CD4-positive, alpha-beta T cell (primary cell): Measurements from ENCODE around the gene TNS4. TPM values are rescaled to one million over a fixed set of nuclear protein-coding genes. Genes with fewer than 3 reads are reported as not detected.

Experiments
- ATAC-seq: fragments of 200-7000 bp; cut with Tn5 transposase; one replicate; pipeline ENCODE4 v1.10.0; 2022; ENCODE audit warnings: mild to moderate bottlenecking; ENCODE audit not compliant: poor library complexity
- CTCF ChIA-PET: fragments of 350-600 bp; sonication (Branson Sonifier 250); formaldehyde crosslinking; loops from one replicate; lab custom pipeline; 2021; ENCODE audit warnings: antibody characterized with exemption, inconsistent platforms; lab: Charles Lee
- POLR2A ChIA-PET: fragments of 350-600 bp; sonication (Branson Sonifier 250); formaldehyde crosslinking; loops from one replicate; lab custom pipeline; 2021; ENCODE audit warnings: antibody characterized with exemption, inconsistent platforms; lab: Charles Lee
- DNase-seq, 14 experiments: peaks; one replicate each; pipeline ENCODE4 v3.0.0-alpha.2; 2013 to 2020; ENCODE audit warnings: mixed read lengths in 2 of 14
- H3K27ac ChIP-seq, 2 donors: one replicate each; pipeline versions ENCODE4 v1.5.1 to v1.7.0; 2013; ENCODE audit warnings: low read length in 2 of 2, low read depth in 1 of 2, mild to moderate bottlenecking in 1 of 2
- H3K27me3 ChIP-seq, 2 experiments: 1 replicate in 1 of 2; 2 replicates in 1 of 2; pipeline versions ENCODE4 v1.6.1 to v1.7.0; 2013; ENCODE audit warnings: low read length in 2 of 2, control low read depth in 1 of 2, mild to moderate bottlenecking in 1 of 2, moderate library complexity in 1 of 2; ENCODE audit not compliant: insufficient read depth in 2 of 2, control insufficient read depth in 1 of 2
- H3K36me3 ChIP-seq: one replicate; pipeline ENCODE4 v1.6.1; 2013; ENCODE audit warnings: low read length, control low read depth; ENCODE audit not compliant: insufficient read depth
- H3K4me1 ChIP-seq: one replicate; pipeline ENCODE4 v1.6.1; 2013; ENCODE audit warnings: low read length, control low read depth; ENCODE audit not compliant: insufficient read depth
- H3K4me3 ChIP-seq: one replicate; pipeline ENCODE4 v1.5.1; 2013; ENCODE audit warnings: mild to moderate bottlenecking, low read length, moderate library complexity
- H3K9me3 ChIP-seq, 2 experiments: 1 replicate in 1 of 2; 2 replicates in 1 of 2; pipeline versions ENCODE4 v1.6.1 to v1.7.0; 2013; ENCODE audit warnings: low read length in 2 of 2, mild to moderate bottlenecking in 2 of 2, control low read depth in 1 of 2, moderate library complexity in 1 of 2; ENCODE audit not compliant: control insufficient read depth in 1 of 2, insufficient read depth in 1 of 2
- H3K27ac Mint-ChIP-seq: one replicate; pipeline ENCODE4 v1.8.0; 2020; ENCODE audit warnings: mixed read lengths
- H3K27me3 Mint-ChIP-seq: one replicate; pipeline ENCODE4 v1.8.0; 2021; ENCODE audit warnings: mixed read lengths
- H3K36me3 Mint-ChIP-seq: one replicate; pipeline ENCODE4 v1.8.0; 2021; ENCODE audit warnings: low read depth, mixed read lengths
- H3K4me1 Mint-ChIP-seq: one replicate; pipeline ENCODE4 v1.8.0; 2021; ENCODE audit warnings: low read depth, mixed read lengths
- H3K4me3 Mint-ChIP-seq: one replicate; pipeline ENCODE4 v1.8.0; 2020; ENCODE audit warnings: mild to moderate bottlenecking, mixed read lengths
- H3K9me3 Mint-ChIP-seq: one replicate; pipeline ENCODE4 v1.8.0; 2020; ENCODE audit warnings: mixed read lengths
- CTCF ChIP-seq: fragments of 200-600 bp; IDR thresholded peaks from one replicate; pipeline ENCODE4 v1.8.0; 2022; ENCODE audit warnings: antibody characterized with exemption, mild to moderate bottlenecking
- intact Hi-C, 2 experiments: fragments of 100-400 bp; cut with DNase I in 1 of 2; cut with micrococcal nuclease in 1 of 2; formaldehyde crosslinking; loops; one replicate each; pipeline versions ENCODE4 v1.15.1 to v1.9.0; 2023 to 2025; cut with DNase I, micrococcal nuclease
- total RNA-seq, 174 experiments: library from RNA in 2 of 174; stranded (reverse) in 2 of 174; gene quantifications; one replicate each; pipeline ENCODE4 v1.2.3 and lab custom pipeline; 2021 to 2026

TNS4 gene
- total RNA-seq, 2 experiments from 2014 or later = 3.0 to 4.2 TPM

- Histone ChIP-seq H3K36me3 (no peaks in the 10 kb centered on the region), H3K4me1 (no peaks in the 10 kb centered on the region), H3K9me3 (no peaks in the 10 kb centered on the region), H3K27me3 (no peaks in the 10 kb centered on the region), H3K27ac (no peak overlapping the region), H3K4me3 (no peak overlapping the region)
- TF ChIP-seq CTCF = no peak
- Mint-ChIP-seq H3K4me1 (no peaks in the 10 kb centered on the region), H3K27ac (no peak overlapping the region), H3K36me3 (no peaks in the 10 kb centered on the region), H3K27me3 (no peaks in the 10 kb centered on the region), H3K4me3 (no peak overlapping the region), H3K9me3 (no peaks in the 10 kb centered on the region)
- CTCF ChIA-PET = no interaction called here
- ATAC-seq (no peak), DNase-seq (no peak)
- intact Hi-C loops = no loop called here
- POLR2A ChIA-PET = interaction anchor here (0.6 to 1.1 kb wide), 2 partner anchors 23 to 187 kb away, joined by 3 read pairs; no protein-coding TSS in a partner anchor
Observed at GRCh38 chr17:40460968-40461731, 40.3 kb downstream of the TNS4 start.

- H3K27me3 Mint-ChIP-seq = no peaks in the 10 kb centered on the region
- Histone ChIP-seq H3K27me3 (no peaks in the 10 kb centered on the region), H3K9me3 (no peaks in the 10 kb centered on the region), H3K36me3 (no peaks in the 10 kb centered on the region), H3K27ac (no peak overlapping the region), H3K4me3 (no peak overlapping the region), H3K4me1 (no peaks in the 10 kb centered on the region)
- intact Hi-C loops = no loop called here
- H3K27ac Mint-ChIP-seq = no peak overlapping the region
- H3K4me3 Mint-ChIP-seq = no peak overlapping the region
- no peaks in the 10 kb centered on the region for H3K36me3 Mint-ChIP-seq
- DNase-seq (no peak), ATAC-seq (no peak)
- TF ChIP-seq CTCF = no peak
- ChIA-PET CTCF (no interaction called here), POLR2A (interaction anchor here (0.6 to 1.1 kb wide), 2 partner anchors 24 to 188 kb away, joined by 3 read pairs; no protein-coding TSS in a partner anchor)
- no peaks in the 10 kb centered on the region for H3K9me3 Mint-ChIP-seq
- no peaks in the 10 kb centered on the region for H3K4me1 Mint-ChIP-seq
Observed at GRCh38 chr17:40460604-40460967, 40.8 kb downstream of the TNS4 start.

GRCh38 chr17:40459636-40460603, 41.5 kb downstream of the TNS4 start:
- intact Hi-C loops = no loop called here
- H3K27me3 ChIP-seq = no peaks in the 10 kb centered on the region
- no peak for DNase-seq
- no peak overlapping the region for H3K27ac ChIP-seq
- no peaks in the 10 kb centered on the region for H3K27me3 Mint-ChIP-seq
- ChIA-PET CTCF (no interaction called here), POLR2A (interaction anchor here (1.1 kb wide), 1 partner anchor 24 kb away, joined by 3 read pairs; no protein-coding TSS in a partner anchor)
- H3K9me3 ChIP-seq = no peaks in the 10 kb centered on the region
- no peaks in the 10 kb centered on the region for H3K36me3 ChIP-seq
- H3K9me3 Mint-ChIP-seq = no peaks in the 10 kb centered on the region
- H3K4me1 ChIP-seq = no peaks in the 10 kb centered on the region
- no peak overlapping the region for H3K27ac Mint-ChIP-seq
- no peaks in the 10 kb centered on the region for H3K36me3 Mint-ChIP-seq
- H3K4me3 ChIP-seq = no peak overlapping the region
- no peak for TF ChIP-seq CTCF
- ATAC-seq = no peak
- H3K4me1 Mint-ChIP-seq = no peaks in the 10 kb centered on the region
- H3K4me3 Mint-ChIP-seq = no peak overlapping the region
